OCI-LY7 (cell line): ENCODE data around the gene HECW1. TPM values are rescaled to one million over a fixed set of nuclear protein-coding genes. Genes with fewer than 3 reads are reported as not detected.
A peak's percentile ranks its signal among the peaks of the same experiment; 100 is the strongest.

ENCODE experiments used
- BruUV-seq: library from RNA; stranded (reverse); fragments of 400-500 nt; replicated peaks from 2 replicates; lab custom pipeline; 2021; lab: Mats Ljungman, UMichigan
- CTCF ChIA-PET: fragments of 300-600 bp; sonication (Branson Sonifier 250); formaldehyde crosslinking; loops from one replicate; lab custom pipeline; 2022; ENCODE audit warnings: antibody characterized with exemption; ENCODE audit not compliant: unreplicated experiment; lab: Charles Lee
- POLR2A ChIA-PET: fragments of 300-600 bp; sonication (Branson Sonifier 250); formaldehyde crosslinking; loops from one replicate; lab custom pipeline; 2022; ENCODE audit warnings: antibody characterized with exemption; lab: Charles Lee
- DNase-seq: peaks from one replicate; pipeline ENCODE4 v3.0.0-alpha.2; 2015; ENCODE audit warnings: low spot score
- H2AFZ ChIP-seq: fragments of 200-600 bp; sonication (generic), shearing (Covaris generic); 2 replicates; pipeline ENCODE4 v1.6.1; 2014; ENCODE audit warnings: mild to moderate bottlenecking, antibody characterized with exemption, low read length, moderate library complexity
- H3K27ac ChIP-seq: fragments of 200-600 bp; sonication (generic); 2 replicates; pipeline ENCODE4 v1.5.1; 2014; ENCODE audit warnings: mixed run types, low read depth, mild to moderate bottlenecking, moderate library complexity, low read length, inconsistent platforms; ENCODE audit not compliant: poor library complexity, severe bottlenecking
- H3K36me3 ChIP-seq: fragments of 200-600 bp; sonication (generic); 2 replicates; pipeline ENCODE4 v1.6.1; 2014; ENCODE audit warnings: mild to moderate bottlenecking, antibody characterized with exemption, low read length, moderate library complexity, mixed read lengths; ENCODE audit not compliant: insufficient read depth
- H3K4me1 ChIP-seq: fragments of 200-600 bp; sonication (generic); 2 replicates; pipeline ENCODE4 v1.5.1; 2014; ENCODE audit warnings: mild to moderate bottlenecking, low read length; ENCODE audit not compliant: insufficient read depth, poor library complexity, severe bottlenecking
- H3K4me2 ChIP-seq: fragments of 200-600 bp; sonication (generic); 2 replicates; pipeline ENCODE4 v1.6.1; 2014; ENCODE audit warnings: mild to moderate bottlenecking, low read length
- H3K4me3 ChIP-seq: fragments of 200-600 bp; sonication (generic); 2 replicates; pipeline ENCODE4 v1.5.1; 2014; ENCODE audit warnings: mild to moderate bottlenecking, low read depth, low read length; ENCODE audit not compliant: poor library complexity, severe bottlenecking
- H3K79me2 ChIP-seq: fragments of 200-600 bp; sonication (generic); 2 replicates; pipeline ENCODE4 v1.6.1; 2016; ENCODE audit warnings: low read depth, mild to moderate bottlenecking, low read length, moderate library complexity, mixed read lengths; ENCODE audit not compliant: insufficient read depth
- H3K9me2 ChIP-seq: fragments of 200-600 bp; sonication (generic); 2 replicates; pipeline ENCODE4 v1.6.1; 2016; ENCODE audit warnings: mild to moderate bottlenecking, low read length, mixed read lengths; ENCODE audit not compliant: insufficient read depth
- H3K9me3 ChIP-seq: fragments of 200-600 bp; sonication (generic); 2 replicates; pipeline ENCODE4 v1.6.1; 2014; ENCODE audit warnings: mild to moderate bottlenecking, mixed run types, low read length, mixed read lengths
- H4K20me1 ChIP-seq: fragments of 200-600 bp; sonication (generic); 2 replicates; pipeline ENCODE4 v1.6.1; 2014; ENCODE audit warnings: mild to moderate bottlenecking, antibody characterized with exemption, low read length, moderate library complexity, mixed read lengths; ENCODE audit not compliant: insufficient read depth
- EZH2phosphoT487 ChIP-seq: fragments of 200-600 bp; sonication (generic); IDR thresholded peaks from 2 replicates; pipeline ENCODE4 v1.6.1; 2018; ENCODE audit warnings: low read depth, borderline replicate concordance, mild to moderate bottlenecking, mixed run types, antibody characterized with exemption, low read length, moderate library complexity, mixed read lengths
- intact Hi-C: fragments of 100-400 bp; cut with micrococcal nuclease; formaldehyde crosslinking; loops from one replicate; pipeline ENCODE4 v1.10.0; 2022; ENCODE audit not compliant: unreplicated experiment
- total RNA-seq, 2 experiments: library from RNA; depleted of rRNA in 1 of 2; stranded (reverse); fragments of >200 nt in 1 of 2; shearing (Covaris generic) in 1 of 2; gene quantifications; 2 replicates each; pipeline ENCODE4 v1.2.3, GENCODE V29; 2014 to 2022
- TF ChIP-seq, protein P1 (sequence below): fragments of 200-600 bp; sonication (generic); conservative IDR thresholded peaks from 2 replicates; pipeline ENCODE4 v1.5.1; 2014; ENCODE audit warnings: mild to moderate bottlenecking, antibody characterized with exemption, low read length, moderate library complexity, mixed read lengths

HECW1 gene
- total RNA-seq, 2 experiments from 2014 or later: 2.0 TPM

DNA sequence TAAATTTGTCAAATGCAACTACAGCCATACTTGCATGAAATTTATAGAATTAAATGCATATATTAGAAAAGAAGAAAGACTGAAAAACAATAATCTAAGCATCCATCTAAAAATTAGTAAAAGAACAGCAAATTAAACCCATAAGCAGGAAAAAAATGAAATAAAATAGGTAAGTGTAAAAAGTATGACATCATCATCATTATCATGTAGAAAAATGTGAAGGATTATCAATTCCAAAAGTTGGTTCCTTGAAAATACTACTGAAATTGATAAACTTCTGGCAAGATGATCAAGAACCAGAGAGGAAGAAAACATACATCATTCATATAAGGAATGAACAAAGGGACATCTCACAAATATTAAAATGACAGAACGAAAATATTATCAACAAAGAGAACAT is 19.6 kb upstream of the HECW1 start:
- no peaks in the 10 kb centered on the region for H3K79me2 ChIP-seq
- ChIA-PET POLR2A (no interaction called here), CTCF (no interaction called here)
- peaks cover 7% of the 10 kb centered on the region for H3K4me1 ChIP-seq
- no peak for DNase-seq
- H4K20me1 ChIP-seq: no peaks in the 10 kb centered on the region
- intact Hi-C loops: no loop called here
- H3K9me3 ChIP-seq: peaks cover 11% of the 10 kb centered on the region; the same call in 1 of the 2 replicates
- TF ChIP-seq, protein P1, sequence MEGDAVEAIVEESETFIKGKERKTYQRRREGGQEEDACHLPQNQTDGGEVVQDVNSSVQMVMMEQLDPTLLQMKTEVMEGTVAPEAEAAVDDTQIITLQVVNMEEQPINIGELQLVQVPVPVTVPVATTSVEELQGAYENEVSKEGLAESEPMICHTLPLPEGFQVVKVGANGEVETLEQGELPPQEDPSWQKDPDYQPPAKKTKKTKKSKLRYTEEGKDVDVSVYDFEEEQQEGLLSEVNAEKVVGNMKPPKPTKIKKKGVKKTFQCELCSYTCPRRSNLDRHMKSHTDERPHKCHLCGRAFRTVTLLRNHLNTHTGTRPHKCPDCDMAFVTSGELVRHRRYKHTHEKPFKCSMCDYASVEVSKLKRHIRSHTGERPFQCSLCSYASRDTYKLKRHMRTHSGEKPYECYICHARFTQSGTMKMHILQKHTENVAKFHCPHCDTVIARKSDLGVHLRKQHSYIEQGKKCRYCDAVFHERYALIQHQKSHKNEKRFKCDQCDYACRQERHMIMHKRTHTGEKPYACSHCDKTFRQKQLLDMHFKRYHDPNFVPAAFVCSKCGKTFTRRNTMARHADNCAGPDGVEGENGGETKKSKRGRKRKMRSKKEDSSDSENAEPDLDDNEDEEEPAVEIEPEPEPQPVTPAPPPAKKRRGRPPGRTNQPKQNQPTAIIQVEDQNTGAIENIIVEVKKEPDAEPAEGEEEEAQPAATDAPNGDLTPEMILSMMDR: no peak
- TF ChIP-seq EZH2phosphoT487: no peak
- no peaks in the 10 kb centered on the region; the same call in 1 of the 2 replicates for H3K36me3 ChIP-seq
- H3K27ac ChIP-seq: no peak overlapping the region
- H2AFZ ChIP-seq: no peak overlapping the region
- H3K4me2 ChIP-seq: no peak overlapping the region
- H3K4me3 ChIP-seq: no peak overlapping the region
- BruUV-seq: no TSS peak
- no peaks in the 10 kb centered on the region for H3K9me2 ChIP-seq

DNA sequence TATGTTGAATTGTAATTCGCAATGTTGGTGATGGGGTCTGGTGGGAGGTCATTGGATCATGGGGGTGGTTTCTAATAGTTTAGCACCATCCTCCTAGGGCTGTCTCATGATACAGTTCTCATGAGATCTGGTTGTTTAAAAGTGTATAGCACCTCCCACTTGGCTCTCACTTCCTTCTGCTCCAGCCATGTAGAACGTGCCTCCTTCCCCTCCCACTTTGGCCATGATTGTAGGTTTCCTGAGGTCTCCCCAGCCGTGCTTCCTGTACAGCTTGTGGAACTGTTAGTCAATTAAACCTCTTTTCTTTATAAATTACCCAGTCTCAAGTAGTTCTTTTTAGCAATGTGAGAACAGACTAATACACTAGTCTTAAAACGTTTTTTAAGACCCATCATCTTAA is 15.6 kb upstream of the HECW1 start:
- Histone ChIP-seq H3K4me1 (peaks cover 19% of the 10 kb centered on the region), H3K9me2 (no peaks in the 10 kb centered on the region), H3K36me3 (no peaks in the 10 kb centered on the region; the same call in 1 of the 2 replicates), H3K4me2 (no peak overlapping the region), H4K20me1 (no peaks in the 10 kb centered on the region), H3K79me2 (no peaks in the 10 kb centered on the region), H2AFZ (no peak overlapping the region), H3K4me3 (no peak overlapping the region), H3K9me3 (peaks cover 11% of the 10 kb centered on the region; the same call in 1 of the 2 replicates), H3K27ac (no peak overlapping the region)
- TF ChIP-seq, protein P1: no peak
- TF ChIP-seq EZH2phosphoT487: no peak
- BruUV-seq: no TSS peak
- peak; percentile 38 for DNase-seq
- ChIA-PET CTCF (no interaction called here), POLR2A (no interaction called here)
- intact Hi-C loops: no loop called here

DNA sequence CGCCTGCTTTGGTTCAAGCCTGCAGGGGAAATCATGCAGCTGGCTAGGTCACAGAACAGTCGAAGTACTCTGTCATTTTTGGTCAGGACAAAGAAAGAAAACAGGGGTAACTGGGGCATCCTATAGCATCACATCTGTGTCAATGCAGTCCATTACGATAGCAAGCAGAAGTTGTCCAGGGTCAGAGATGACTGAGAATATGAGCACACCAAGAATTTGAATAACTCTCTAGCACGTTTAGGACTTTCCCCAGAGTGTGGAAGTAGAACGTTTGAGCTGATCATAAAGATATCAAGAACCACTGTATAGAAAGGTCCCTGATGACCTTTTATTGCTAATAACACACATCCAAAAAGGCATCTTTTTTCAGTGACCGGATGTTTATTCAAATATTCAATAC is 12.7 kb upstream of the HECW1 start:
- Histone ChIP-seq H3K4me2 (no peak overlapping the region), H3K36me3 (no peaks in the 10 kb centered on the region; the same call in 1 of the 2 replicates), H3K79me2 (no peaks in the 10 kb centered on the region), H3K4me3 (no peak overlapping the region), H3K4me1 (peaks cover 19% of the 10 kb centered on the region), H3K9me3 (peaks cover 11% of the 10 kb centered on the region; the same call in 1 of the 2 replicates), H3K9me2 (no peaks in the 10 kb centered on the region), H3K27ac (no peak overlapping the region), H2AFZ (0 out of 2 replicates have a peak overlapping the region, but pooled peaks have one; percentile 41), H4K20me1 (no peaks in the 10 kb centered on the region)
- intact Hi-C loops: no loop called here
- POLR2A ChIA-PET: interaction anchor here (1.1 kb wide), 1 partner anchor 11 kb away, joined by 3 read pairs; no protein-coding TSS in a partner anchor
- CTCF ChIA-PET: no interaction called here
- no TSS peak for BruUV-seq
- TF ChIP-seq, protein P1: no peak
- no peak for TF ChIP-seq EZH2phosphoT487
- DNase-seq: no peak
